AG08396 (cell line): ENCODE measurements around the gene SIVA1.

Experiments
- DNase-seq: peaks from one replicate; pipeline ENCODE4 v3.0.0; 2012; ENCODE audit warnings: low spot score, mixed read lengths

Gene SIVA1

GRCh38 chr14:104752735-104753527 is at the start of gene SIVA1:
Gene SIVA1, plus strand, starts transcription at chr14:104753147. Its CDS starts 55 bp downstream, at chr14:104753202.
- peak; percentile 100 for DNase-seq

- no peak for DNase-seq
These were observed 49.7 kb upstream of the SIVA1 start for GRCh38 chr14:104703269-104703668.

- no peak for DNase-seq
These were observed 48.7 kb upstream of the SIVA1 start for GRCh38 chr14:104704252-104704651.

- DNase-seq, result no peak
These were observed 47.5 kb upstream of the SIVA1 start for GRCh38 chr14:104705340-104706047.

- DNase-seq, result no peak
These were observed 46.0 kb upstream of the SIVA1 start for GRCh38 chr14:104706733-104707607.

GRCh38 chr14:104707608-104708595 is 45.0 kb upstream of the SIVA1 start:
- no peak for DNase-seq

DNA sequence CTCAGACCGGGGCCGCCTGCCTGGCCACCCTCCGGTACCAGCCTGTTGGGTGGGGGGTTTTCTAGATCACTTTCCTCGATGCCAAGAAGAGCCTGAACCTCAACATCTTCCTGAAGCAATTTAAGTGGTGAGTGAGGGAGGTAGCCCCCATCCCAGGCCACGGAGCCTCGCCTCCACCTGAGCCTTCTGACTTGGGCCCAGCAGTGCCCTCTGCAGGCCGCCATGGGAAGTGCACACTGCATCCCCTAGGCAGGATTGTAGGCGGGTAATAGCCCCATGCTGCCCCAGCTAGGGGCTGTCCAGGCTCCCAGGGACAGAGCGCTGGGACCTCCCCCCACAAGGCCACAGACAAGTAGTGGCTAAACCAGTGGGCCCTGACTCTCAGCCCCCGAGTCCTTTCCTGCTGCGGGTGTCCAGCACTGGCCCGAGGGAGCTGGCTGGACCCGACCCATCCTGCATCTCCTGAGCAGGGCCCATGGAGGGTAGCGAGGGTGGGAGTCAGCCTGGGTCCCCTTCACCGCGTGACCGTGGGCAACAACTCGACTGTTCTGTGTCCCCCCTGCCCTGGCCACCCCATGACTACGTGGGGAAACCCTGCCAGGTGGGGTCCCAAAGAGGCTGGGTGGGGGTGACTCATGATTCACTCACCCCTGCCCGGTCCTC is 44.2 kb upstream of the SIVA1 start:
- peak; percentile 93 for DNase-seq

- DNase-seq, result no peak
These were observed 43.4 kb upstream of the SIVA1 start for GRCh38 chr14:104709387-104710039.

- no peak for DNase-seq
These were observed 42.7 kb upstream of the SIVA1 start for GRCh38 chr14:104710071-104710735.

- no peak for DNase-seq
These were observed 39.8 kb upstream of the SIVA1 start for GRCh38 chr14:104712881-104713734.

- no peak for DNase-seq
These were observed 38.9 kb upstream of the SIVA1 start for GRCh38 chr14:104714066-104714465.

- DNase-seq, result no peak
These were observed 38.3 kb upstream of the SIVA1 start for GRCh38 chr14:104714681-104715080.

- no peak for DNase-seq
These were observed 37.5 kb upstream of the SIVA1 start for GRCh38 chr14:104715416-104715815.

DNA sequence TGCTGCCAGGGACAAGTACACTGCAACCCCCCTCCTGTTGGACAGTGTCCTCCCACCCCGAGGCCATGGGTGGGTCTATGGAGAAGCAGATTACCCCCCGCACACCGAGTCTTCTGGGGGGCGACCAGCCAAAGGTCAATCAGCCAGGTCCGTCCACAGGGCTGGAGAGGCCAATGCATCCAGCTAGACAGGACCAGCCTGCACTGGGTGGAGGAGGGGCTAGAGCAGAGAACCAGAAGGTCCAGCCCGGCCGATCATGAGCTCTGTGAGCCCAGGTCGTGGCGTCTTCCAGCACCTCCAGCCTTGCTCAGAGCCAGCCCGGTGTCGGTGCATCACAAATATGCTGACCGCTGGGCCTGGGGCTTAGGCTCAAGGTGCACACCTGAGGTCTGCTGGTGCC is 37.1 kb upstream of the SIVA1 start:
- no peak for DNase-seq

- no peak for DNase-seq
These were observed 35.8 kb upstream of the SIVA1 start for GRCh38 chr14:104717137-104717536.

DNA sequence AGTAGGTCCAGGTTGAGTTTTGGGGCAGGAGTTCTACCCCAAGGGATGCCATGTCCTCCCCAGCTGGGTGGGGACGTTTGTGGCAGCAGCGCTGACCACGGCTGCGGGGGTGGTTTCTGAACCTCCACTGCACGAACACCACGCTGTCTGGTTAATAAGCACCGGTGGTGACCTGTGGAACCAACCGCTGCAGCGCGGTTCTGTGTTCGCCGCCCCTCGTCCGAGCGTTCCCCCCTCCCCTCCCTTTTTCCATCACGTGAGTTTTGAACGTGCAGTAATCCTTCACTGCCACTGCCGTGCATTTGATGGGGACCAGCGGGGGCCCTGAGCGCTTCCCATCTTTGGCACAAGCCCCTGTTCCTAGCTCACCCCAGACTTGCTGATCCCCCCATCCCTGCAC is 35.3 kb upstream of the SIVA1 start:
- DNase-seq, result no peak

DNA sequence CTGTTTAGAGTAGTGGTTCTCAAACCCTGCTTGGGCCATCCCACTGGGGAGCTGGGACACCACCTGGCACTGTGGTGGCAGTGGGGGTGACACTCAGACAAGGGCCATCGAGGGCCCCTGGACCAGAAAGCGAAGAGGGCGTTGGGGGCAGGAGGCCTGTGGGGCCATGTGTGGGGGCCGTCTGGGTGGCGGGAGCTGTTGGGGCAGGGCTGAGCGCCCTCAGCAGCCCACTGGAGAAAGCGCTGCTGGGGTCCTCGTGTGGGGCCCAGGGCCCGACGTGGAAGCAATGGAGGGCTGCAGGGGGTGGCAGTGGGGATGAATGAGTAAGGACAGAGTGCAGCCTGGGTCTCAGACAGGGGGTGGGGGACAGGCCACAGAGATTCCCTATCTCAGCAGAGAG is 34.8 kb upstream of the SIVA1 start:
- DNase-seq, result no peak

GRCh38 chr14:104718871-104719270 is 34.1 kb upstream of the SIVA1 start:
- DNase-seq, result no peak

DNA sequence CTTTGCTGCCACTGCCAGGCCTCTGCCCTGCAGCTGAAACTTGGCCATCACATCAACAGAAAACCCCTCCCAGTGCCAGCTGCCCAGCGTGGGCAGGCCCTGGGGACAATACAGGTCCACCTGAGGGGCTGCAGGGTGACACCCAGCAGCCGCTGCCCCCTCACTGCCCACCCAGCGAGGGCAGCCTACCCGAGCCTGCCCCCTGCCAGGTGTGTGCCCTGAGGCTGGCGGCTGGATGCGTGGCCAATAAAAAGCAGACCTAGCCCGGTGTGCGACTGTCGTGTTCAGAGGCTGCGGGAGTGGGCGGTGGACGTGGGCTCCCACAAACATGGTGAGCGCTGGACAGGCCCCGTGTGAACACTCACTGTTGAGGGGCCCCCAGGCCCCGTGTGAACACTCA is 33.6 kb upstream of the SIVA1 start:
- DNase-seq, result no peak
